GM23248 (cell line): ENCODE measurements around the gene ANO5. TPM values are rescaled to one million over a fixed set of nuclear protein-coding genes. Genes with fewer than 3 reads are reported as not detected.

Experiments
- DNase-seq: peaks from one replicate; pipeline ENCODE4 v3.0.0-alpha.2; 2015
- H2AFZ ChIP-seq: fragments of 200-600 bp; sonication (generic); 2 replicates; pipeline ENCODE4 v1.6.1; 2016; ENCODE audit warnings: antibody characterized with exemption
- H3F3A ChIP-seq: fragments of 200-600 bp; sonication (generic); 2 replicates; pipeline ENCODE4 v1.6.1; 2016; ENCODE audit warnings: mild to moderate bottlenecking, antibody characterized with exemption, mixed run types; ENCODE audit not compliant: insufficient read depth
- H3K27ac ChIP-seq: fragments of 200-600 bp; sonication (generic); 2 replicates; pipeline ENCODE4 v1.5.1; 2016; ENCODE audit warnings: mild to moderate bottlenecking
- H3K27me3 ChIP-seq: fragments of 200-600 bp; sonication (generic); replicated peaks from 2 replicates; pipeline ENCODE4 v1.6.1; 2016; ENCODE audit warnings: mild to moderate bottlenecking; ENCODE audit not compliant: insufficient read depth
- H3K36me3 ChIP-seq: fragments of 200-600 bp; sonication (generic); 2 replicates; pipeline ENCODE4 v1.6.1; 2016; ENCODE audit warnings: low read depth, mild to moderate bottlenecking
- H3K4me1 ChIP-seq: fragments of 200-600 bp; sonication (generic); 2 replicates; pipeline ENCODE4 v1.6.1; 2016; ENCODE audit warnings: mild to moderate bottlenecking; ENCODE audit not compliant: insufficient read depth
- H3K4me2 ChIP-seq: fragments of 200-600 bp; sonication (generic); one replicate; pipeline ENCODE4 v1.6.1; 2016; ENCODE audit warnings: mild to moderate bottlenecking; ENCODE audit not compliant: unreplicated experiment
- H3K4me3 ChIP-seq: fragments of 200-600 bp; sonication (generic); 2 replicates; pipeline ENCODE4 v1.5.1; 2016; ENCODE audit warnings: mild to moderate bottlenecking
- H3K79me2 ChIP-seq: fragments of 200-600 bp; sonication (generic); 2 replicates; pipeline ENCODE4 v1.6.1; 2016; ENCODE audit warnings: mild to moderate bottlenecking; ENCODE audit not compliant: insufficient read depth
- H3K9ac ChIP-seq: fragments of 200-600 bp; sonication (generic); 2 replicates; pipeline ENCODE4 v1.6.1; 2016; ENCODE audit warnings: mild to moderate bottlenecking
- H3K9me2 ChIP-seq: fragments of 200-600 bp; sonication (generic); 2 replicates; pipeline ENCODE4 v1.6.1; 2016; ENCODE audit warnings: mixed run types, mild to moderate bottlenecking, moderate library complexity; ENCODE audit not compliant: insufficient read depth
- H3K9me3 ChIP-seq: fragments of 200-600 bp; sonication (generic); one replicate; pipeline ENCODE4 v1.6.1; 2017; ENCODE audit warnings: low read depth
- H4K20me1 ChIP-seq: fragments of 200-600 bp; sonication (generic); 2 replicates; pipeline ENCODE4 v1.6.0; 2016; ENCODE audit not compliant: insufficient read depth
- EZH2 ChIP-seq: fragments of 200-600 bp; sonication (generic); IDR thresholded peaks from 2 replicates; pipeline ENCODE4 v1.6.1; 2018; ENCODE audit warnings: antibody characterized with exemption, mild to moderate bottlenecking; ENCODE audit not compliant: insufficient read depth, poor library complexity, severe bottlenecking
- EZH2phosphoT487 ChIP-seq: fragments of 200-600 bp; sonication (generic); IDR thresholded peaks from 2 replicates; pipeline ENCODE4 v1.6.1; 2018; ENCODE audit warnings: antibody characterized with exemption, moderate library complexity, mild to moderate bottlenecking, low read depth; ENCODE audit not compliant: insufficient read depth
- WGBS, 2 experiments: methylation state at CpG; one replicate each; pipeline ENCODE4 v1.1.6; 2015 to 2017; ENCODE audit warnings: low lambda C conversion rate in 2 of 2, low coverage in 1 of 2; ENCODE audit errors: missing lambda C conversion rate in 2 of 2; 5-methylcytosine and 5-hydroxymethylcytosine counted together
- in situ Hi-C: fragments of 300-500 bp; cut with MboI; formaldehyde crosslinking; loops from 2 replicates; pipeline ENCODE4 v1.15.0; 2020
- polyA plus RNA-seq: library from polyadenylated mRNA; unstranded; fragments of >200 nt; fragmentation: Nextera tagmentation; extraction: Ambion mirVana; gene quantifications from 2 replicates; pipeline ENCODE4 v1.2.1, GENCODE V29; 2016
- total RNA-seq: library from RNA; depleted of rRNA; stranded (reverse); fragments of >200 nt; shearing (Covaris generic); gene quantifications from 2 replicates; pipeline ENCODE4 v1.2.3, GENCODE V29; 2014; rRNA removed

Gene ANO5
- total and polyA plus RNA-seq, 2 experiments from 2014 or later = not detected

GRCh38 chr11:22331771-22332170, 138.9 kb downstream of the ANO5 start:
- in situ Hi-C loops = loop anchor here (10.0 kb wide), 2 partner anchors 213 to 453 kb away; no protein-coding TSS in a partner anchor
- Histone ChIP-seq H3K79me2 (no peaks in the 10 kb centered on the region), H3K27ac (no peak overlapping the region), H3K9me2 (no peaks in the 10 kb centered on the region), H3K36me3 (no peaks in the 10 kb centered on the region), H3K4me3 (no peak overlapping the region), H3K4me1 (no peaks in the 10 kb centered on the region), H3F3A (no peaks in the 10 kb centered on the region), H2AFZ (no peak overlapping the region), H3K9me3 (no peaks in the 10 kb centered on the region), H3K27me3 (peaks cover 14% of the 10 kb centered on the region), H4K20me1 (no peaks in the 10 kb centered on the region), H3K9ac (no peak overlapping the region), H3K4me2 (no peak overlapping the region)
- 38 to 44% methylated on average over 4 of the region's 4 CpGs for WGBS, 2 experiments
- DNase-seq = no peak
- TF ChIP-seq EZH2phosphoT487 (no peak), EZH2 (no peak)

Other genes with a start within 250 kb of the ANO5 start
- not detected in 2 replicates for gene SLC17A6, start 145.3 kb downstream of the ANO5 start, total RNA-seq
- gene SLC17A6, start 145.3 kb downstream of the ANO5 start, polyA plus RNA-seq = not detected in 2 replicates